Activated CD8-positive, alpha-beta memory T cell treated with anti-CD3 and anti-CD28 coated beads, Interleukin-2, amount 10 ng/mL, durations not matched to agents 7 days and 5 days (primary cell): ENCODE measurements around the gene PRUNE1. TPM values are rescaled to one million over a fixed set of nuclear protein-coding genes. Genes with fewer than 3 reads are reported as not detected.

Experiments used
- ATAC-seq: fragments of 150-1000 bp; cut with Tn5 transposase; one replicate; pipeline ENCODE4 v1.10.0; 2021; ENCODE audit warnings: moderate library complexity
- CTCF ChIA-PET: fragments of 350-600 bp; sonication (Branson Sonifier 250); formaldehyde crosslinking; loops from one replicate; lab custom pipeline; 2021; ENCODE audit warnings: antibody characterized with exemption; lab: Charles Lee
- DNase-seq: peaks from one replicate; pipeline ENCODE4 v3.0.0-alpha.2; 2020
- H3K27ac Mint-ChIP-seq: one replicate; pipeline ENCODE4 v1.8.0; 2021; ENCODE audit warnings: mild to moderate bottlenecking, mixed read lengths
- H3K27me3 Mint-ChIP-seq: one replicate; pipeline ENCODE4 v1.8.0; 2021; ENCODE audit warnings: mixed read lengths
- H3K36me3 Mint-ChIP-seq: one replicate; pipeline ENCODE4 v1.8.0; 2021; ENCODE audit warnings: mild to moderate bottlenecking, mixed read lengths
- H3K4me1 Mint-ChIP-seq: one replicate; pipeline ENCODE4 v1.8.0; 2021; ENCODE audit warnings: mixed read lengths
- H3K4me3 Mint-ChIP-seq: one replicate; pipeline ENCODE4 v1.8.0; 2021; ENCODE audit warnings: mild to moderate bottlenecking, moderate library complexity, mixed read lengths
- H3K9me3 Mint-ChIP-seq: one replicate; pipeline ENCODE4 v1.8.0; 2022; ENCODE audit warnings: low read depth, mixed read lengths
- total RNA-seq, 2 experiments: library from RNA; stranded (reverse); gene quantifications; one replicate each; pipeline ENCODE4 v1.2.3, GENCODE V29; 2021

PRUNE1 gene
- total RNA-seq, 2 experiments from 2014 or later = 14.7 to 17.4 TPM

GRCh38 chr1:151061704-151062103, 53.5 kb downstream of the PRUNE1 start:
- peaks cover 21% of the 10 kb centered on the region for H3K36me3 Mint-ChIP-seq
- no peak for DNase-seq
- H3K4me3 Mint-ChIP-seq = no peak overlapping the region
- peaks cover 31% of the 10 kb centered on the region for H3K4me1 Mint-ChIP-seq
- no peaks in the 10 kb centered on the region for H3K9me3 Mint-ChIP-seq
- no peak overlapping the region for H3K27ac Mint-ChIP-seq
- CTCF ChIA-PET = interaction anchor here (0.8 to 8.3 kb wide), 6 partner anchors 10 to 95 kb away, joined by 3 to 71 read pairs (median 20); partner anchors contain the start of genes C1orf56, GABPB2 and TNFAIP8L2
- no peaks in the 10 kb centered on the region for H3K27me3 Mint-ChIP-seq
- no peak for ATAC-seq

- Mint-ChIP-seq H3K27me3 (no peaks in the 10 kb centered on the region), H3K4me3 (no peak overlapping the region), H3K4me1 (peaks cover 22% of the 10 kb centered on the region), H3K9me3 (no peaks in the 10 kb centered on the region), H3K36me3 (peaks cover 11% of the 10 kb centered on the region), H3K27ac (no peak overlapping the region)
- CTCF ChIA-PET = interaction anchor here (1.2 to 8.3 kb wide), 3 partner anchors 8 to 37 kb away, joined by 4 to 71 read pairs (median 69); partner anchors contain the start of genes C1orf56 and GABPB2
- DNase-seq (no peak), ATAC-seq (no peak)
Observed at GRCh38 chr1:151062741-151063371, 54.6 kb downstream of the PRUNE1 start.

GRCh38 chr1:151065089-151065645, 56.9 kb downstream of the PRUNE1 start:
- DNase-seq (no peak), ATAC-seq (no peak)
- CTCF ChIA-PET = interaction anchor here (0.9 to 1.2 kb wide), 3 partner anchors 17 to 58 kb away, joined by 3 to 4 read pairs (median 3); partner anchors contain the start of gene MINDY1
- Mint-ChIP-seq H3K27me3 (no peaks in the 10 kb centered on the region), H3K4me3 (no peak overlapping the region), H3K9me3 (no peaks in the 10 kb centered on the region), H3K27ac (no peak overlapping the region), H3K36me3 (no peaks in the 10 kb centered on the region), H3K4me1 (peaks cover 31% of the 10 kb centered on the region)

GRCh38 chr1:151067185-151067584, 58.9 kb downstream of the PRUNE1 start:
- Mint-ChIP-seq H3K9me3 (no peaks in the 10 kb centered on the region), H3K27me3 (no peaks in the 10 kb centered on the region), H3K27ac (no peak overlapping the region), H3K4me3 (no peak overlapping the region), H3K4me1 (peaks cover 22% of the 10 kb centered on the region), H3K36me3 (no peaks in the 10 kb centered on the region)
- CTCF ChIA-PET = interaction anchor here (1.2 to 2.9 kb wide), 5 partner anchors 8 to 94 kb away, joined by 3 to 12 read pairs (median 10); partner anchors contain the start of genes C1orf56 and CDC42SE1
- no peak for DNase-seq
- no peak for ATAC-seq

GRCh38 chr1:151069103-151069486, 60.8 kb downstream of the PRUNE1 start:
- peak overlapping the region; percentile 90 for H3K4me3 Mint-ChIP-seq
- H3K27me3 Mint-ChIP-seq = no peaks in the 10 kb centered on the region
- ATAC-seq = no peak
- CTCF ChIA-PET = interaction anchor here (1.9 to 4.3 kb wide), 3 partner anchors 9 to 14 kb away, joined by 12 to 69 read pairs (median 16); partner anchors contain the start of genes CDC42SE1 and MLLT11
- DNase-seq = no peak
- H3K27ac Mint-ChIP-seq = peak overlapping the region; percentile 98
- H3K4me1 Mint-ChIP-seq = peaks cover 26% of the 10 kb centered on the region
- peaks cover 2% of the 10 kb centered on the region for H3K36me3 Mint-ChIP-seq
- no peaks in the 10 kb centered on the region for H3K9me3 Mint-ChIP-seq

- Mint-ChIP-seq H3K4me1 (peaks cover 26% of the 10 kb centered on the region), H3K4me3 (peak within 1 kb of the TSS; percentile 90), H3K9me3 (no peaks in the 10 kb centered on the region), H3K36me3 (peaks cover 6% of the 10 kb centered on the region), H3K27me3 (no peaks in the 10 kb centered on the region), H3K27ac (peak within 1 kb of the TSS; percentile 98)
- DNase-seq (peak; percentile 91), ATAC-seq (peak; percentile 85)
- CTCF ChIA-PET = interaction anchor here (0.6 to 4.3 kb wide), 25 partner anchors 10 to 328 kb away, joined by 3 to 69 read pairs (median 3); partner anchors contain the start of genes C1orf56, CDC42SE1, LYSMD1 and MINDY1
Observed at GRCh38 chr1:151070474-151071276, 62.4 kb downstream of the PRUNE1 start, which contains the start of gene GABPB2. Gene GABPB2, plus strand, starts transcription at chr1:151070761. Its CDS starts 17,429 bp downstream, at chr1:151088190.

GRCh38 chr1:151072224-151072623, 64.0 kb downstream of the PRUNE1 start:
- peaks cover 26% of the 10 kb centered on the region for H3K4me1 Mint-ChIP-seq
- no peaks in the 10 kb centered on the region for H3K27me3 Mint-ChIP-seq
- H3K36me3 Mint-ChIP-seq = peaks cover 6% of the 10 kb centered on the region
- H3K9me3 Mint-ChIP-seq = no peaks in the 10 kb centered on the region
- CTCF ChIA-PET = interaction anchor here (1.3 to 4.3 kb wide), 8 partner anchors 11 to 91 kb away, joined by 3 to 69 read pairs (median 8); partner anchors contain the start of genes CDC42SE1, MLLT11 and TNFAIP8L2
- no peak for ATAC-seq
- H3K4me3 Mint-ChIP-seq = peak overlapping the region; percentile 90
- H3K27ac Mint-ChIP-seq = peak overlapping the region; percentile 98
- DNase-seq = no peak

Other genes starting within 250 kb of the PRUNE1 start
- 10 to 100 TPM; 85.3 to 95.9 TPM for gene CTSS, start 242.7 kb upstream of the PRUNE1 start, total RNA-seq
- 1 to 10 TPM; 5.7 to 6.4 TPM for gene CTSK, start 200.2 kb upstream of the PRUNE1 start, total RNA-seq
- gene ARNT, start 131.8 kb upstream of the PRUNE1 start, total RNA-seq = 10 to 100 TPM; 35.7 to 49.7 TPM
- not detected for gene CTXND2, start 121.3 kb upstream of the PRUNE1 start, total RNA-seq
- gene SETDB1, start 82.1 kb upstream of the PRUNE1 start, total RNA-seq = 10 to 100 TPM; 61.5 to 67.6 TPM
- 100 to 1,000 TPM; 144 to 170 TPM for gene CERS2, start 33.6 kb upstream of the PRUNE1 start, total RNA-seq
- under 1 TPM in 1 of 2 experiments, not detected in 1; 0.23 TPM for gene ANXA9, start 26.2 kb upstream of the PRUNE1 start, total RNA-seq
- gene MINDY1, start 1.5 kb upstream of the PRUNE1 start, total RNA-seq = 1 to 10 TPM; 4.2 to 7.0 TPM
- 1 to 10 TPM; 1.0 to 2.0 TPM for gene BNIPL, start 28.1 kb downstream of the PRUNE1 start, total RNA-seq
- 1 to 10 TPM; 1.2 to 2.0 TPM for gene C1orf56, start 39.3 kb downstream of the PRUNE1 start, total RNA-seq
- gene CDC42SE1, start 51.2 kb downstream of the PRUNE1 start, total RNA-seq = 100 to 1,000 TPM; 214 to 235 TPM
- 1 to 10 TPM; 4.1 to 5.0 TPM for gene MLLT11, start 51.9 kb downstream of the PRUNE1 start, total RNA-seq
- 10 to 100 TPM; 20.0 to 23.9 TPM for gene GABPB2, start 62.3 kb downstream of the PRUNE1 start, total RNA-seq
- 1 to 10 TPM in 1 of 2 experiments, under 1 TPM in 1; 0.84 to 1.7 TPM for gene SEMA6C, start 138.2 kb downstream of the PRUNE1 start, total RNA-seq
- gene TNFAIP8L2, start 148.2 kb downstream of the PRUNE1 start, total RNA-seq = 10 to 100 TPM; 14.5 to 17.6 TPM
- gene LYSMD1, start 157.5 kb downstream of the PRUNE1 start, total RNA-seq = 1 to 10 TPM; 4.4 to 4.9 TPM
- 10 to 100 TPM; 60.6 to 69.6 TPM for gene SCNM1, start 157.7 kb downstream of the PRUNE1 start, total RNA-seq
- gene TMOD4, start 167.5 kb downstream of the PRUNE1 start, total RNA-seq = 1 to 10 TPM; 2.9 to 3.6 TPM
- 10 to 100 TPM; 78.3 to 86.2 TPM for gene VPS72, start 181.7 kb downstream of the PRUNE1 start, total RNA-seq
- 10 to 100 TPM; 55.2 to 70.3 TPM for gene PIP5K1A, start 190.1 kb downstream of the PRUNE1 start, total RNA-seq
- 100 to 1,000 TPM; 187 to 223 TPM for gene PSMD4, start 246.3 kb downstream of the PRUNE1 start, total RNA-seq